Activated T-helper 1 cell treated with anti-CD3 and anti-CD28 coated beads, Interleukin-12 subunit alpha, Interleukin-12 subunit beta, Interleukin-2, Interleukin-4 antibody, amounts not matched to agents 30 ng/mL and 10 ng/mL and 1 ng/mL, durations not matched to agents 14 hours and 24 hours and 36 hours (primary cell): ENCODE data around the gene CCBE1. TPM values are rescaled to one million over a fixed set of nuclear protein-coding genes. Genes with fewer than 3 reads are reported as not detected.

Experiments
- DNase-seq: peaks from one replicate; pipeline ENCODE4 v3.0.0; 2021; ENCODE audit warnings: low spot score
- H3K27ac Mint-ChIP-seq: one replicate; pipeline ENCODE4 v1.8.0; 2021; ENCODE audit warnings: mild to moderate bottlenecking, mixed read lengths
- H3K27me3 Mint-ChIP-seq: one replicate; pipeline ENCODE4 v1.8.0; 2022; ENCODE audit warnings: mild to moderate bottlenecking, moderate library complexity, mixed read lengths; ENCODE audit not compliant: insufficient read depth
- H3K36me3 Mint-ChIP-seq: one replicate; pipeline ENCODE4 v1.8.0; 2021; ENCODE audit warnings: low read depth, mixed read lengths
- H3K4me1 Mint-ChIP-seq: one replicate; pipeline ENCODE4 v1.8.0; 2021; ENCODE audit warnings: low read depth, mixed read lengths
- H3K4me3 Mint-ChIP-seq: one replicate; pipeline ENCODE4 v1.8.0; 2021; ENCODE audit warnings: mild to moderate bottlenecking, moderate library complexity, mixed read lengths
- H3K9me3 Mint-ChIP-seq: one replicate; pipeline ENCODE4 v1.8.0; 2021; ENCODE audit warnings: mixed read lengths
- intact Hi-C: fragments of 100-400 bp; cut with micrococcal nuclease; formaldehyde crosslinking; loops from one replicate; pipeline ENCODE4 v1.15.1; 2024
- total RNA-seq: library from RNA; stranded (reverse); gene quantifications from 2 replicates; pipeline ENCODE4 v1.2.3, GENCODE V29; 2022

Gene CCBE1
- total RNA-seq, 1 donor from 2014 or later: not detected

DNA sequence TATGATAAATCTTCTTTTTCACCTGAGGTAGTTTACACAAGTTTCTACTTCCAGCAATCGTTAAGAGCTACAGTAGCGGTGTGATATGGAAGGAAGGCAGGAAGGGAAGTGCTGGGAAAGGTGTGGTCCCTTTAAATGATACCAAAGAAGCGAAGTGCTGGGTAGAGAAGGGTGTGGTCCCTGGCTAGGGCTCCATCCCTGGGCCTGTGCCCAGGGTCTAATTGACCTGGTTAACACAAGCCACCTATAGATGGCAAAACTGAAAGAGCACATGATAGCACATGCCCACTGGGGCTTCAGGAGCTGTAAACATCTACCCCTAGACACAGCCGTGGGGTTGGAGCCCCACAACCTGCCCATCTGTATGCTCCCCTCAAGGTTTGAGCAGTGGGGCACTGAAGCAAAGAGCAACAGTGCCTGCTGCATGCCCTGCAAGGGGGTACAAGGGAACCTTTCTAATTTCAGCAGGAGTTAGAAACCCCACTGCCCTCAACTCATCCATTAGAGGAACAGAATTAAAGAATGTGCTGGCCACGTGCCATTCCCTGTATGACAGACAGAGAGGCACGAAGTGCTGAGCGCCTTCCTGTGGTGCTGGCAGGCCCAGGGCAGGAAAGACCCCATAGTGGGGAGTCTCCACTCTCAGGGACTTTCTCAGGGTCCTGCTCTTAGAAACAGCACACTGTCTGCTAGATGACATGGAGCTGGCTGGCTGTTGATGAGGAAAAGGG lies 185.0 kb downstream of the CCBE1 start:
- H3K4me3 Mint-ChIP-seq: no peak overlapping the region
- DNase-seq: no peak
- H3K27ac Mint-ChIP-seq: no peak overlapping the region
- intact Hi-C loops: no loop called here
- no peaks in the 10 kb centered on the region for H3K4me1 Mint-ChIP-seq
- H3K36me3 Mint-ChIP-seq: no peaks in the 10 kb centered on the region
- H3K27me3 Mint-ChIP-seq: peaks cover 2% of the 10 kb centered on the region
- no peaks in the 10 kb centered on the region for H3K9me3 Mint-ChIP-seq

DNA sequence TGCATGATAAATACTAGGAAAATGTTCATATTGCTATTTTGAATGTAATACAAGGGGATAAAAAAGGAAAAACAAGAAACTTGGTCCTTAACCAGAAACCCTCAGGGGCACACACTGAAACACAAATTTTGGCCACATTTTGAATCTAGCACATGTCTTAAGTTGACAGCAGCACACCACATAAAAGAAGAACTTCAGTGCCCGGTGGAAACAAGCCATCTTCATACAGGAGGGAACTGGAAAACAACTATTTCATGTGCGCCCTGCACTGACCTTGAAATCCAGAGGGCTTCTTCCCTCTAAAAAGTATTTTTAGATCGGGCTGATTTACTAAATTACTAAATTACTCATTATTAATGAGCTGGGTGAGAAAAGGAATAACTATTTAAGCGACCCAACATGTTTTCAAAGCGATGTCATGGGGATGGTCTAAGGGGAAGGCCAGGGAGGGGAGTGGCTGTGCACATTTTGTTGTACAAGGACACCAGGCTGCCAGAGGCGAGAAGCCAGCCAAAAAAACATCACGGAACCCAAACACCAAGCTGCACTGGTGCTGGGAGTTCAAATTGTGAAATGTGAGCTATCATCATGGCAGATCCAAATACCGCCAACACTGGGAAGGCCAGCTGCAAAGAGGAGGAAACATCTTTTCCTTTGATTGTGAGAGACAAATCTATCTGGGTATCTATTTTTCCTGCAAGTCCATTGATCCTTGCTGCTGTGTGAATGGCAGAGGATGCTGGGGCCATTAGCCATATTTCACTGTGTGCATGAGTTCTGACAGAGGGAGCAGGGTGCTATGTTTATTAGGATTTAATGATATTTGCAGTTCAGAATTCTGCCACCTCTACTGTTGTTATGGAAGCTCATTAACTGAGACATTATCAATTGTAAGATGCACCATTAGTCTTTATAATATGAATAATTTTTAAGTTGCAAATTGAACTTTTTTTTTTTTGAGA lies 187.5 kb downstream of the CCBE1 start:
- Mint-ChIP-seq H3K4me1 (no peaks in the 10 kb centered on the region), H3K9me3 (no peaks in the 10 kb centered on the region), H3K4me3 (no peak overlapping the region), H3K27ac (no peak overlapping the region), H3K27me3 (peaks cover 3% of the 10 kb centered on the region), H3K36me3 (no peaks in the 10 kb centered on the region)
- intact Hi-C loops: no loop called here
- no peak for DNase-seq

DNA sequence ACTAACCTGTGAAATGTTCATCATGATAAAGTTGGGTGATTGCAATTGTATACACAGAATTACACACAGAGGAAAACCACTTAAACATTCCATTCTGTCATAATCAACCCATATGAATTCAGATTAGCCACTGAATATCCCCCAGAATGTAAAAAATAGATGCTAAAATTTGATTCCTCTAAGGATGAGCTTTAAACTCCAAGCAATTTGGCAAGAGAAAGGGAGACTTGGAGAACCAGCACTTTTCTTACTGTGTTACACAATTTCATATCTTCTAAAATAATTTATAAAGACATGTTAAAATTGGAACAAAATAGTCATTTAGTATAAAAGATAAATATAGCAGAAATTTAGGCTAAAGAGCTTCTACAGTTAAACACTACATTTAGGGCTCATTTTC lies 191.9 kb downstream of the CCBE1 start:
- no peaks in the 10 kb centered on the region for H3K4me1 Mint-ChIP-seq
- H3K27me3 Mint-ChIP-seq: peaks cover 3% of the 10 kb centered on the region
- H3K9me3 Mint-ChIP-seq: no peaks in the 10 kb centered on the region

GRCh38 chr18:59502274-59503175 lies 194.7 kb downstream of the CCBE1 start:
- no peak for DNase-seq
- no peaks in the 10 kb centered on the region for H3K9me3 Mint-ChIP-seq
- H3K36me3 Mint-ChIP-seq: no peaks in the 10 kb centered on the region
- H3K4me3 Mint-ChIP-seq: no peak overlapping the region
- H3K27ac Mint-ChIP-seq: no peak overlapping the region
- intact Hi-C loops: no loop called here
- peaks cover 5% of the 10 kb centered on the region for H3K27me3 Mint-ChIP-seq
- H3K4me1 Mint-ChIP-seq: no peaks in the 10 kb centered on the region

More for the DNA sequence above, 191.9 kb downstream of the CCBE1 start:
- Mint-ChIP-seq H3K27ac (no peak overlapping the region), H3K4me3 (no peak overlapping the region), H3K36me3 (no peaks in the 10 kb centered on the region)
- no peak for DNase-seq
- intact Hi-C loops: no loop called here

DNA sequence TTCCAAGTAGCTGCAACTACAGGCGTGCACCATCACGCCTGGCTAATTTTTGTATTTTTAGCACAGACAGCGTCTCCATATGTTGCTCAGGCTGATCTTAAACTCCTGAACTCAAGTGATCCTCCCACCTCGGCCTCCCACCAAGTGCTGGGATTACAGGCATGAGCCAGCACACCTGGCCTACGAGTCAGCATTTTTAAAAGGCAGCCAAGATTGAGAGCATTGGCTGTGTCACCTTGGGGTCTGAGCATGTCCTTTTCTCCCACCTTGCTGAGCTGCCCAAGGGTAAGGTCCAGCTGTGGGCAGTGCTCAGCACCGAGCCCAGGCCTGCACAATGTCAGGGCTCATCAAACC lies 195.3 kb downstream of the CCBE1 start:
- intact Hi-C loops: no loop called here
- Mint-ChIP-seq H3K36me3 (no peaks in the 10 kb centered on the region), H3K27me3 (peaks cover 3% of the 10 kb centered on the region), H3K4me3 (no peak overlapping the region), H3K27ac (no peak overlapping the region), H3K9me3 (no peaks in the 10 kb centered on the region), H3K4me1 (no peaks in the 10 kb centered on the region)
- DNase-seq: no peak

DNA sequence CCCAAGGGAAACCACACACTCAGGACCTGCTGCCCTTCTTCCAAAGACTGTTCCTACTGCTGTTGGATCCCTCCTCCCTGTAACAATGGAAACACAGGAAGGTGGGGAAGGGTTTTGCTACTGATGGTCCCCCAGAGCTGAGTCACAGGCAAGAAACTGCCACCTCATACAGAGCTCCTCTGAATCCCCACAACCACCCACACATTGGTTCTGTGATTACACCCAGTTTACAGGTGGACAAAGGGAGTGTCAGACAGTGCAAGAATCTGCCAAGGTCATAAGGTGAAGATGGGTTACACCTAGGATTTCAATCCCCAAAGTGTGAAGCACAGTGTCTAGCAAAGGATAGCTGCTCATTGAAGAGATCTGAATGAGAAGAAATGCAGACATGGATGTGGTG lies 196.5 kb downstream of the CCBE1 start:
- Mint-ChIP-seq H3K4me3 (no peak overlapping the region), H3K36me3 (no peaks in the 10 kb centered on the region), H3K4me1 (no peaks in the 10 kb centered on the region), H3K27me3 (peaks cover 2% of the 10 kb centered on the region), H3K27ac (no peak overlapping the region), H3K9me3 (no peaks in the 10 kb centered on the region)
- DNase-seq: no peak
- intact Hi-C loops: no loop called here

GRCh38 chr18:59498506-59499086 lies 198.6 kb downstream of the CCBE1 start:
- H3K4me1 Mint-ChIP-seq: no peaks in the 10 kb centered on the region
- H3K36me3 Mint-ChIP-seq: no peaks in the 10 kb centered on the region
- no peak overlapping the region for H3K27ac Mint-ChIP-seq
- no peak for DNase-seq
- peaks cover 4% of the 10 kb centered on the region for H3K27me3 Mint-ChIP-seq
- no peaks in the 10 kb centered on the region for H3K9me3 Mint-ChIP-seq
- intact Hi-C loops: no loop called here
- no peak overlapping the region for H3K4me3 Mint-ChIP-seq

DNA sequence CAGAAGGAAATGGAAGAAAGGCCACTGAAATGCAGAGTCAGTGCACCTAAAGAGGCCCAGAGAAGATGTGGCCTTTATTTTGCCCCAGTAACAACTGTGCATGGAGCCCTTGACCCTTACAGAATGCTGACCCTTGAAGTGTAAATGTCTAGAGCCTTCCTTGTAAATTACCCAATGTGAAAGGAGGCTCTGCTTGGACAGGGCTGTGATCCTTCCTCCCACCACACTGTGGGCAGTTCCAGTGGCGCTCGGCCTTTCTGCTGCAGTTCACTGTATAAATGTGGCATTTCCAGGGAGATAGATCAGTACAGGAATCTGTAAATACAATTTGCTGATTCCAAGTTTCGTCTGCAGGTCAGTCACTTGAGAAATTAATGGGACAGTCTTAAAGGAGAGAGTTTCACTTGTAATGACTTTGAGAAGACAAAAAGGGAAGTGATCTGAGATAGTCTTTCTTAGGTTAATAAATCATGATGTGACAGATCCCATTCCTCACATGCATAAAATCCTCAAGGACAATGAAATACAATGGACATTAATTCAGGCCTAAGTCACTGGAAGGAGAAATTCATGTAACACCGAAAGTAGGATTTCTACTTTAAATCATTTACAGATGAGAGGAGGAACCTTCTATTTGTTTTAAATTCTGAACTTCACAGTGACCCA lies 204.3 kb downstream of the CCBE1 start:
- H3K4me1 Mint-ChIP-seq: no peaks in the 10 kb centered on the region
- H3K4me3 Mint-ChIP-seq: no peak overlapping the region
- DNase-seq: no peak
- H3K9me3 Mint-ChIP-seq: no peaks in the 10 kb centered on the region
- H3K27ac Mint-ChIP-seq: no peak overlapping the region
- H3K27me3 Mint-ChIP-seq: peaks cover 2% of the 10 kb centered on the region
- H3K36me3 Mint-ChIP-seq: no peaks in the 10 kb centered on the region
- intact Hi-C loops: no loop called here

DNA sequence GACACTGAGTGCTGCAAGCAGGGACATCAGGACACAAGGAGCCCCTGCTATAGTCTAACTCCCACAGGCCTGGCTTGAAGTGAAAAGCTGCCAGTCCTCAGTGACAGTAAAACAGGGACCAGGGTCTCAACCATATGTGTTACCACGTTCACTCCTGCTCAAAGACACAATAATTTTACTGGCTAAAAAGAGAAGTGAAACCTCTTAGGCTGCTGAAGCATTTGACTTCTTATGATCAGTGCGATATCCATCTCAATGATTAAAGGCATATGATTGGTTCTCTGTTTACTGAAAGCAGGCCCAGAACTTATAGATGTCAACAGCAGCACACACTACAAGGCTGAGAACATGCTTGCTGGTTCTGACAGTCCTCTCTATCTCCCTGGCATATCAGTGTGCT lies 208.3 kb downstream of the CCBE1 start:
- peaks cover 2% of the 10 kb centered on the region for H3K27me3 Mint-ChIP-seq
- H3K4me1 Mint-ChIP-seq: no peaks in the 10 kb centered on the region
- H3K4me3 Mint-ChIP-seq: no peak overlapping the region
- intact Hi-C loops: no loop called here
- H3K9me3 Mint-ChIP-seq: no peaks in the 10 kb centered on the region
- no peak overlapping the region for H3K27ac Mint-ChIP-seq
- no peaks in the 10 kb centered on the region for H3K36me3 Mint-ChIP-seq
- DNase-seq: no peak

GRCh38 chr18:59485382-59485781 lies 211.8 kb downstream of the CCBE1 start:
- intact Hi-C loops: no loop called here
- H3K36me3 Mint-ChIP-seq: no peaks in the 10 kb centered on the region

GRCh38 chr18:59484561-59485328 lies 212.5 kb downstream of the CCBE1 start:
- Mint-ChIP-seq H3K9me3 (no peaks in the 10 kb centered on the region), H3K4me1 (no peaks in the 10 kb centered on the region)
- intact Hi-C loops: no loop called here

More at GRCh38 chr18:59485382-59485781, 211.8 kb downstream of the CCBE1 start:
- Mint-ChIP-seq H3K4me1 (no peaks in the 10 kb centered on the region), H3K9me3 (no peaks in the 10 kb centered on the region), H3K27me3 (peaks cover 4% of the 10 kb centered on the region), H3K4me3 (no peak overlapping the region), H3K27ac (no peak overlapping the region)
- DNase-seq: no peak

More at GRCh38 chr18:59484561-59485328, 212.5 kb downstream of the CCBE1 start:
- Mint-ChIP-seq H3K27ac (no peak overlapping the region), H3K27me3 (peaks cover 4% of the 10 kb centered on the region), H3K36me3 (no peaks in the 10 kb centered on the region), H3K4me3 (no peak overlapping the region)
- DNase-seq: no peak
